Prostate gland (tissue), 2 donors: ENCODE results near the gene IL12RB1. TPM values are rescaled to one million over a fixed set of nuclear protein-coding genes. Genes with fewer than 3 reads are reported as not detected.
"Not testable (repeated sequence)": the region's sequence is repeated elsewhere in the genome, so short reads cannot be mapped to it uniquely, and the experiment has no call there.

Experiments used
- DNase-seq: peaks from one replicate; pipeline ENCODE4 v3.0.0-alpha.2; 2019; ENCODE audit warnings: low spot score
- H3K27ac ChIP-seq, 2 donors: fragments of 200-600 bp; sonication (generic); 2 replicates each; pipeline ENCODE4 v1.5.1; 2017 to 2019
- H3K27me3 ChIP-seq: fragments of 200-600 bp; sonication (generic); replicated peaks from 2 replicates; pipeline ENCODE4 v1.5.1; 2019; ENCODE audit not compliant: insufficient read depth
- H3K36me3 ChIP-seq, 2 donors: fragments of 200-600 bp; sonication (generic); 1 replicate in 1 of 2; 2 replicates in 1 of 2; pipeline versions ENCODE4 v1.5.1 to v1.8.1; 2017 to 2019
- H3K4me1 ChIP-seq: fragments of 200-600 bp; sonication (generic); replicated peaks from 2 replicates; pipeline ENCODE4 v1.5.1; 2019
- H3K4me3 ChIP-seq, 2 donors: fragments of 200-600 bp; sonication (generic); 2 replicates each; pipeline ENCODE4 v1.5.1; 2017 to 2019
- H3K9me3 ChIP-seq: fragments of 200-600 bp; sonication (generic); 2 replicates; pipeline ENCODE4 v1.5.1; 2017
- POLR2A ChIP-seq: fragments of 450-650 bp; IDR thresholded peaks from one replicate; pipeline ENCODE4 v1.6.1; 2016; ENCODE audit warnings: antibody characterized with exemption, mild to moderate bottlenecking
- POLR2AphosphoS5 ChIP-seq: sonication (generic); formaldehyde crosslinking; IDR thresholded peaks from one replicate; pipeline ENCODE4 v1.6.1; 2017; ENCODE audit warnings: antibody characterized with exemption
- WGBS: methylation state at CpG from one replicate; pipeline ENCODE4 v1.1.5; 2018; 5-methylcytosine and 5-hydroxymethylcytosine counted together
- intact Hi-C: fragments of 100-400 bp; cut with DNase I; formaldehyde crosslinking; loops from one replicate; pipeline ENCODE4 v1.14.2; 2022
- total RNA-seq, 2 donors: library from RNA; depleted of rRNA; stranded (reverse); fragments of >200 nt; gene quantifications; one replicate each; pipeline ENCODE4 v1.1.0, GENCODE V29; 2016
- TF ChIP-seq, protein P1 (sequence below), 4 experiments: fragments of 200-600 bp in 2 of 4; fragments of 450-650 bp in 2 of 4; sonication (generic) in 2 of 4; IDR thresholded peaks; 1 replicate in 3 of 4; 2 replicates in 1 of 4; pipeline ENCODE4 v1.5.1; 2016 to 2019; ENCODE audit warnings: antibody characterized with exemption in 4 of 4, mild to moderate bottlenecking in 2 of 4, moderate library complexity in 2 of 4

The IL12RB1 gene
- total RNA-seq, 2 donors from 2014 or later: 0.62 to 0.73 TPM

DNA sequence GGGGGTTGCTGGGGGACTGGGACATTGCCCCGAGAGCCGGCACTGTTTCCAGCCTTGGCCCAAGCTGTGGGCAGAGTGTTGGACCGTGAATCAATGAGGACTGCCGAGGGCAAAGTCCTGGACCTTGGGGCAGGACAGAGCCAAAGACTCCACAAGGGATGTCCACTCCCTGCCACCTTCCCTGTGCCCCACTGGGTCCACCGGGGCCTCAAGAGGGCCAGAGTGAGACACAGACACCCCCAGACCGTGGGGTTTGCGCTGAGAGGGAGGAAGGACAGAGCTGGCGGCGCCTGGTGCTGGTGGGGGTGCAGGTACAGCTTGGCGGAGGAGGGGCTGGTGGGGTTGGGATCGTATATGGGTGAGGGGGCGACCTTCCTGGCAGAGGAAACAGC lies 22.6 kb upstream of the IL12RB1 start:
- Histone ChIP-seq H3K4me1 (no peaks in the 10 kb centered on the region), H3K27me3 (no peaks in the 10 kb centered on the region), H3K9me3 (no peaks in the 10 kb centered on the region), H3K36me3 (no peaks in the 10 kb centered on the region), H3K27ac (peak overlapping the region; percentile 54 to 64), H3K4me3 (peak overlapping the region; percentile 54 to 75)
- no peak for DNase-seq
- TF ChIP-seq POLR2A (no peak), POLR2AphosphoS5 (no peak)
- TF ChIP-seq, protein P1, sequence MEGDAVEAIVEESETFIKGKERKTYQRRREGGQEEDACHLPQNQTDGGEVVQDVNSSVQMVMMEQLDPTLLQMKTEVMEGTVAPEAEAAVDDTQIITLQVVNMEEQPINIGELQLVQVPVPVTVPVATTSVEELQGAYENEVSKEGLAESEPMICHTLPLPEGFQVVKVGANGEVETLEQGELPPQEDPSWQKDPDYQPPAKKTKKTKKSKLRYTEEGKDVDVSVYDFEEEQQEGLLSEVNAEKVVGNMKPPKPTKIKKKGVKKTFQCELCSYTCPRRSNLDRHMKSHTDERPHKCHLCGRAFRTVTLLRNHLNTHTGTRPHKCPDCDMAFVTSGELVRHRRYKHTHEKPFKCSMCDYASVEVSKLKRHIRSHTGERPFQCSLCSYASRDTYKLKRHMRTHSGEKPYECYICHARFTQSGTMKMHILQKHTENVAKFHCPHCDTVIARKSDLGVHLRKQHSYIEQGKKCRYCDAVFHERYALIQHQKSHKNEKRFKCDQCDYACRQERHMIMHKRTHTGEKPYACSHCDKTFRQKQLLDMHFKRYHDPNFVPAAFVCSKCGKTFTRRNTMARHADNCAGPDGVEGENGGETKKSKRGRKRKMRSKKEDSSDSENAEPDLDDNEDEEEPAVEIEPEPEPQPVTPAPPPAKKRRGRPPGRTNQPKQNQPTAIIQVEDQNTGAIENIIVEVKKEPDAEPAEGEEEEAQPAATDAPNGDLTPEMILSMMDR (IDR thresholded peaks at IDR 0.05): no peak
- 62% methylated on average over 12 of the region's 12 CpGs for WGBS
- intact Hi-C loops: no loop called here

DNA sequence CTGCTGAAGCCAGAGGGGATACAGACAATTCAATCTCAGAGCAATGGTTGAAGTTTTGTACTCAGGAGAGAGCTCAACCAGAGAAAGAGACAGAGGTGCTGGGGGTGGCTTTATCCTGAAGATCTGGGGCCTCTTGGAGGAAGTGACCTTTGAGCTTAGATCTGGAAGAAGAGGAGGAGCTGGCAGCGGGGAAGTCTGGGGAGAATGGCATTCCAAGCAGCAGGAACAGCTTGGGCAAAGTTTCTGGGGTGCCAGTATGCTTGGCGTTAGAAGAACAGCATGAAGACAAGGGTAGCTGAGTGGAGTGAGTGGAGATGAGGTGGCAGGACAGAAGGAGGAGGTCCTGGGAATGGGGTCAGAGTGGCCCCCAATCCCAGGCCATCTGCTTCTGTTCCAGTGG lies 22.2 kb upstream of the IL12RB1 start:
- 83% methylated on average over 2 of the region's 2 CpGs for WGBS
- H3K4me1 ChIP-seq: no peaks in the 10 kb centered on the region
- no peak overlapping the region for H3K4me3 ChIP-seq
- H3K27me3 ChIP-seq: no peaks in the 10 kb centered on the region
- H3K9me3 ChIP-seq: no peaks in the 10 kb centered on the region
- intact Hi-C loops: no loop called here
- TF ChIP-seq, protein P1 (IDR thresholded peaks at IDR 0.05): no peak
- no peak for TF ChIP-seq POLR2A
- no peak for TF ChIP-seq POLR2AphosphoS5
- no peak overlapping the region for H3K27ac ChIP-seq
- no peak for DNase-seq
- H3K36me3 ChIP-seq: no peaks in the 10 kb centered on the region

DNA sequence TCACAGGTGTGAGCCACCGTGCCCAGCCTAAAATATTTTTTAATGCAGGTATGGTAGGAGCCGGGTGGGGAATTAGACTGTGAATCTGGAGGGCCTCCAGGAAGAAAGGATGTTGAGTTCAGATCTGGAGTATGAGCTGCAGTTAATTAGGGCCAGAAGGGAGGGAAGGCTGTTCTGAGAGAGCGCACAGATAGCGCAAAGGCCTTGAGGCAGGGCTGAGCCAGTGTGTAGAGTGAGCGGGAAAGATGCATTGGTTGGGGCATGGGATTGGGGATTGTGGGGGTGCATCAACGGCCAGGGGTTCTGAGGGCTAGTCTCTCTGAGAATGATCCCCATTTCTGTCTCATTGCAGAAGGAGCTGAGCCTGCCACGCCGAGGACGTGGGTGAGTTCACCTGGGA lies 20.5 kb upstream of the IL12RB1 start:
- Histone ChIP-seq H3K27ac (no peak overlapping the region), H3K4me1 (no peaks in the 10 kb centered on the region), H3K27me3 (no peaks in the 10 kb centered on the region), H3K9me3 (no peaks in the 10 kb centered on the region), H3K4me3 (no peak overlapping the region), H3K36me3 (no peaks in the 10 kb centered on the region)
- DNase-seq: no peak
- TF ChIP-seq, protein P1 (IDR thresholded peaks at IDR 0.05): no peak
- no peak for TF ChIP-seq POLR2A
- TF ChIP-seq POLR2AphosphoS5: no peak
- intact Hi-C loops: no loop called here
- WGBS: 86% methylated on average over 9 of the region's 9 CpGs

DNA sequence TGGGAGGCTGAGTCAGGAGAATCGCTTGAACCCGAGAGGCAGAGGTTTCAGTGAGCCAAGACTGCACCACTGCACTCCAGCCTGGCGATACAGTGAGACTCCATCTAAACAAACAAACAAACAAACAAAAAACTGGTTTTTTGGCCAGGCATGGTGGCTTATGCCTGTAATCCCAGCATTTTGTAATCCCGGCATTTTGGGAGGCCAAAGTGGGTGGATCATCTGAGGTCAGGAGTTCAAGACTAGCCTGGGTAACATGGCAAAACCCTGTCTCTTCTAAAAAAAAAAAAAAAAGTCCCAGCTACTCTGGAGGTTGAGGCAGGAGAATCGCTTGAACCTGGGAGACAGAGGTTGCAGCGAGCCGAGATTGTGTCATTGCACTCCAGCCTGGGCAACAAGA lies 18.5 kb upstream of the IL12RB1 start:
- 79% methylated on average over 7 of the region's 7 CpGs for WGBS
- intact Hi-C loops, H3K4me3 ChIP-seq, H3K27ac ChIP-seq, H3K9me3 ChIP-seq, H3K4me1 ChIP-seq, H3K36me3 ChIP-seq, H3K27me3 ChIP-seq, DNase-seq: not testable (repeated sequence)

DNA sequence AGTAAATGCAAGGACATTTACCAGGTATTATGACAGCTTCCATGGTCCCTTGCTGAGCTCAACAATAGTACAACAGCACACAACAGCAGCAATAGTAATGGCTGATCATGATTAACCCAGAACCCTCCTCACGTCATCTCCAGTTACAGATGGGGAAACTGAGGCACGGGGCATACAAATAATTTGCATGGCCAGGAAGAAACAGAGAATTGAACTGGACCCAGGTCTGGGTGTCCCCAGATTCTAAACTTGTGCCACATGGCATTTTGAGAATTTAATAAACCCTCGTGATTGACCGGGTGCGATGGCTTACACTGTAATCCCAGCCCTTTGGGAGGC lies 18.0 kb upstream of the IL12RB1 start:
- Histone ChIP-seq H3K4me1 (no peaks in the 10 kb centered on the region), H3K4me3 (peak overlapping the region; percentile 14 to 26), H3K9me3 (no peaks in the 10 kb centered on the region), H3K27ac (no peak overlapping the region), H3K36me3 (no peaks in the 10 kb centered on the region), H3K27me3 (no peaks in the 10 kb centered on the region)
- no peak for TF ChIP-seq POLR2AphosphoS5
- TF ChIP-seq POLR2A: no peak
- TF ChIP-seq, protein P1 (IDR thresholded peaks at IDR 0.05): no peak
- DNase-seq: no peak
- 82% methylated on average over 5 of the region's 5 CpGs for WGBS
- intact Hi-C loops: no loop called here
